Measurements from ENCODE around the gene KRT77.

Gene KRT77

GRCh38 chr12:52735106-52735505, 31.8 kb upstream of the KRT77 start:
- Mint-ChIP-seq H3K9me3 (peaks cover 4% of the 10 kb centered on the region), H3K36me3 (no peaks in the 10 kb centered on the region), H3K27ac (no peak overlapping the region), H3K4me1 (no peaks in the 10 kb centered on the region), H3K4me3 (no peak overlapping the region), H3K27me3 (peaks cover 18% of the 10 kb centered on the region)
- ATAC-seq (ENCODE audit: low read depth), result no peak
- DNase-seq (ENCODE audit: low spot score in 2 of 2), result no peak

DNA sequence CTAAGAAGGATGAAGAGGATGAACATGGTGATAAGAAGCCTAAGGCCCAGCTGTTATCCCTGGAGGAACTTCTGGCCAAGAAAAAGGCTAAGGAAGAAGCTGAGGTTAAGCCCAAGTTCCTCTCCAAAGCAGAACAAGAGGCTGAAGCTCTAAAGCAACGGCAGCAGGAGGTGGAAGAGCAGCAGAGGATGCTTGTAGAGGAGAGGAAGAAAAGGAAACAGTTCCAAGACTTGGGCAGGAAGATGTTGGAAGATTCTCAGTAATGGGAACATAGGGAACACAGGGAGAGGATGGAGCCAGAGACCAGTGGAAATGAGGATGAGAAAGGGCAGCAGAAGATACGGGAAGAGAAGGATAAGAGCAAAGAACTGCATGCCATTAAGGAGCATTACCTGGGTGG, 27.5 kb upstream of the KRT77 start:
- Mint-ChIP-seq H3K9me3 (peaks cover 4% of the 10 kb centered on the region), H3K27ac (no peak overlapping the region), H3K4me1 (no peaks in the 10 kb centered on the region), H3K27me3 (peaks cover 14% of the 10 kb centered on the region), H3K4me3 (no peak overlapping the region), H3K36me3 (no peaks in the 10 kb centered on the region)
- DNase-seq (ENCODE audit: low spot score in 2 of 2) (no peak), ATAC-seq (ENCODE audit: low read depth) (no peak)

DNA sequence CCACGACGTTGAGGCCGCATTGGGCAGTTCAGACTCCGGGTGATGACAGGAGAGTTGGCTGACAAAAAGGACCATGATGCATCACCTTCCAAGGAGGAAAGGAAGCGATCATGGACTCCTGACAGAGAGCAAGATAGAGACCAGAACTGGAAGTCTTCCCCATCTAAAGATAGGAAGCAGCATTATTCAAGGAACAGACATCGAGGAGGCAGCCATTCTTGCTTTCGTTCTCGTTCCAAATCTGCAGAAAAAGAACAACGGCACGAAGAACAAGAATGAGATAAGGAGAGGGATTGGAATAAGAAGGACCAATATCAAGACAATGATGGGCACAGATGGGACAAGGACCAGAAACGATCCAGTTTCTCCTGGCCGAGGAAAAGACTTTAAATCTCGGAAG, 27.1 kb upstream of the KRT77 start:
- Mint-ChIP-seq H3K27me3 (peaks cover 14% of the 10 kb centered on the region), H3K4me3 (no peak overlapping the region), H3K27ac (no peak overlapping the region), H3K9me3 (peaks cover 4% of the 10 kb centered on the region), H3K4me1 (no peaks in the 10 kb centered on the region), H3K36me3 (no peaks in the 10 kb centered on the region)
- ATAC-seq (ENCODE audit: low read depth) (no peak), DNase-seq (ENCODE audit: low spot score in 2 of 2) (no peak)

- H3K27me3 Mint-ChIP-seq, result peaks cover 8% of the 10 kb centered on the region
- DNase-seq (ENCODE audit: low spot score in 2 of 2) (no peak), ATAC-seq (ENCODE audit: low read depth) (no peak)
- H3K4me3 Mint-ChIP-seq, result no peak overlapping the region
- no peaks in the 10 kb centered on the region for H3K4me1 Mint-ChIP-seq
- H3K36me3 Mint-ChIP-seq, result no peaks in the 10 kb centered on the region
- H3K27ac Mint-ChIP-seq, result no peak overlapping the region
- peaks cover 4% of the 10 kb centered on the region for H3K9me3 Mint-ChIP-seq
These were observed 25.8 kb upstream of the KRT77 start for GRCh38 chr12:52729147-52729546.

- Mint-ChIP-seq H3K27ac (no peak overlapping the region), H3K27me3 (peaks cover 7% of the 10 kb centered on the region)
- DNase-seq (ENCODE audit: low spot score in 2 of 2), result no peak
These were observed 25.1 kb upstream of the KRT77 start for GRCh38 chr12:52728374-52728773.

DNA sequence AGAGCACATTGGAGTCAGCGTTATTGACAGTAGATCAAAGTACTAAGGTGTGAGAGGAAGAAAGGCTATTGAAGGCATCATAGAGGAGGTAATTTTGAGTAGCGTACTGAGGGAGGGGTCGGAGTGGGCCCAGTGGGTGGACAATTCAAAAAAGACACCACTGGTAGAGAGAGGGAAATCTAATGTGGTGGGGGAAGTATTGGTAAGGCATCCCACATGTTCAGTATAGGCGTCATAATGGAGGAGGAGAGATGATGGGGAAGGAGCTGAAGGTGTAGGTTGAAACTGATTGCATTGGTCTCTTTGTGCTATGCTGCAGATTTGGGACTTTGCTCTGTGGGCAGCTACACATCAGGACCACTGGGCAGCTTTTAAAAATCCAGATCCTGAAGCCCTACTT, 23.7 kb upstream of the KRT77 start:
- Mint-ChIP-seq H3K27me3 (peaks cover 13% of the 10 kb centered on the region), H3K36me3 (no peaks in the 10 kb centered on the region), H3K27ac (no peak overlapping the region), H3K4me1 (no peaks in the 10 kb centered on the region), H3K9me3 (peaks cover 4% of the 10 kb centered on the region), H3K4me3 (no peak overlapping the region)
- no peak for ATAC-seq (ENCODE audit: low read depth)
- no peak for DNase-seq (ENCODE audit: low spot score in 2 of 2)

More at GRCh38 chr12:52728374-52728773, 25.1 kb upstream of the KRT77 start:
- Mint-ChIP-seq H3K36me3 (no peaks in the 10 kb centered on the region), H3K4me1 (no peaks in the 10 kb centered on the region), H3K4me3 (no peak overlapping the region), H3K9me3 (peaks cover 4% of the 10 kb centered on the region)
- no peak for ATAC-seq (ENCODE audit: low read depth)

DNA sequence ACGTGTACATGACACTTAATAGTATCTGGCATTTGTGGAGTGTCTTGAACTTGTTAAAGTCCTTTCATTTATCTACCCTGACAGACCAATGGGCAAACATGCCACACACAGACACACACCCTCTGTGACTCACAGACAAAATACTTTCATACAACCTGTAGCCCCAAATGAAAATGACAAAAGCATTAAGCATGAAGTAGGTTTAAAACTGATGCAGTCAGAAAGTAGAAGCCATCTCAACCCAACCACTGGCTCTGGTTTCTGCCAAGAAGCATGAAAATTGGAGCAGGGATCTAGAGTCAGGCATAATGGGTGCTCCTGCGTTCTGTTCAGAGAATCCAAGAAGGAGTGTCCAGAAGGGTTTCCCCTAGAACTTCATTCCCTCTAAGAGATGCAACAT, 23.1 kb upstream of the KRT77 start:
- no peaks in the 10 kb centered on the region for H3K36me3 Mint-ChIP-seq
- H3K4me1 Mint-ChIP-seq, result no peaks in the 10 kb centered on the region
- H3K27ac Mint-ChIP-seq, result no peak overlapping the region
- DNase-seq (ENCODE audit: low spot score in 2 of 2), result no peak
- ATAC-seq (ENCODE audit: low read depth), result no peak
- peaks cover 4% of the 10 kb centered on the region for H3K9me3 Mint-ChIP-seq
- no peak overlapping the region for H3K4me3 Mint-ChIP-seq
- H3K27me3 Mint-ChIP-seq, result peaks cover 13% of the 10 kb centered on the region

DNA sequence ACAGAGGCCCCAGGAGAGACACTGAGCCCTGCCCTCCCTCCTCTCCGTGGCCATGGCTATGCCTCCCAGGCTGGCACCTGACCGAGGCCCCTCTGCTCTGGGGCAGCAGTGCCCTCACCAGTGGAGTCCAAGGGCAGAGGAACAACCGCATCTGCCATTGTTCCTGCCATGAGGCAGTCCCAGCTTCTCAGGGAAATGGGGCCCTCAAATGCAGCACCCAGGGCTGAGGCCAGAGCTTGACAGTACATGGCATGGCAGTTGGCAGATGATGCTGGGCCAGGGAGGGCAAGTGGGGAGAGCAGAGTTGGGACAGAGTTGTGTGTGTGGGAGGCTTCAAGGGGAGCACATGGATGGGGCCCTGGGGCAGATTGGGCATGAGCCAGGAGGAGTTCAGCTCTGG, 21.1 kb upstream of the KRT77 start:
- no peak overlapping the region for H3K27ac Mint-ChIP-seq
- H3K9me3 Mint-ChIP-seq, result no peaks in the 10 kb centered on the region
- ATAC-seq (ENCODE audit: low read depth), result no peak

GRCh38 chr12:52722680-52723079, 19.4 kb upstream of the KRT77 start:
- Mint-ChIP-seq H3K4me1 (no peaks in the 10 kb centered on the region), H3K36me3 (no peaks in the 10 kb centered on the region)

More for the DNA sequence above, 21.1 kb upstream of the KRT77 start:
- Mint-ChIP-seq H3K27me3 (peaks cover 13% of the 10 kb centered on the region), H3K4me1 (no peaks in the 10 kb centered on the region), H3K36me3 (no peaks in the 10 kb centered on the region), H3K4me3 (no peak overlapping the region)
- DNase-seq (ENCODE audit: low spot score in 2 of 2), result no peak

DNA sequence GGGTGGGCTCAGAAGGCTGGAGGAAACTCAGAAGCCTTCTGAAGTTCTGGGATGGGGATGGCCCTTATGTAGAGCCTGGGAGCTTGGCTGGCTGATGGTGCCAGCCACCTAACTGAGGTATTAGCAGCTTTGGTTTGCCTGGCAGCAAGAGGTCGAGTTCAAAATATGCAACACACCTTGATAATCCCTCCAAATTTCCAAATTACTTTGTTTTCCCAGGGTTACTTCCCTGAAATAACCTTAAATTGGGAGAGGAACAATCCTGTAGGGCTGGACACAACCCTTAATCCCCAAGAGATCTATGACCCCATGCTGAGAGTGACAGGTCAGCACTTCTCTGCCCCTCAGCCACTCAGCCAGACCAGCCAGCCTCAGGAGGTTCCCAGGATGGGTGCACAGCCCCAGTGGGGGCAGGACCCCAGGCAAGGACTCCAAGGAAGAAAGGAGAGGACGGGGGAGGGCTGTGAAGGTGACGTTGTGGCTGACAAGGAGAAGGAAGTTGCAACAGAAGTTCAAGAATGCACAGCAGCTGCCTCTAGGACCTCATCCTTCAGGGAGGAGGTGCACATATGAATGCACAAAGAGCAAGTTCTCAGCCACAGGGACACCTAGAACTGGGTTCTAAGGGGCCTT, 18.6 kb upstream of the KRT77 start:
- no peak overlapping the region for H3K27ac Mint-ChIP-seq
- H3K4me3 Mint-ChIP-seq, result no peak overlapping the region
- no peak for DNase-seq (ENCODE audit: low spot score in 2 of 2)
- H3K4me1 Mint-ChIP-seq, result no peaks in the 10 kb centered on the region
- H3K36me3 Mint-ChIP-seq, result no peaks in the 10 kb centered on the region
- no peaks in the 10 kb centered on the region for H3K9me3 Mint-ChIP-seq
- H3K27me3 Mint-ChIP-seq, result peaks cover 16% of the 10 kb centered on the region
- ATAC-seq (ENCODE audit: low read depth), result no peak

More at GRCh38 chr12:52722680-52723079, 19.4 kb upstream of the KRT77 start:
- H3K27ac Mint-ChIP-seq, result no peak overlapping the region
- ATAC-seq (ENCODE audit: low read depth), result no peak
- H3K9me3 Mint-ChIP-seq, result no peaks in the 10 kb centered on the region
- H3K4me3 Mint-ChIP-seq, result no peak overlapping the region
- no peak for DNase-seq (ENCODE audit: low spot score in 2 of 2)
- H3K27me3 Mint-ChIP-seq, result peaks cover 15% of the 10 kb centered on the region

DNA sequence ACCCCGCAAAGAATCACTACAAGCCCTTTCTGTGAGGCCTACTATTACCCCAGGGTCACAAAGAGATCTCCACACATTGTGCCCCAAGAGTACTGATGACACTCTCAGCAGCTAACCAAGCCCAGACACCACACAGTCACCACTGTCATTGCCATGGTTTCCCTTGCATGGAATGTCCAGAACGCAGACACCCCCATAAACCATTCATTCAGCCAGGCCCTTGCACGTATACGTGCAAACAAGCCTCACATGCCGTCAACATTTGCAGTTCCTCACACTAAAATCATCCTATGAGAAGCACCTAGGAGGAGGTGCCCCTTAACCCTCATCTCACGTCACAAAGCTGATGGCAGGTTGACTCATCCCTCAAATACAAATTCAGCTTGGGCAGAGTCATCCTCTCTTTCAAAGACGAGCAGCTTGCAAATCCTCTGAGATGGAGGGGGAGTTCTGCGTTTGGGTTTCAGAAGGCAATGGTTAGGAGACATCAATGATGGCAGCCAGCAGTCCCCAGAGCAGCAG, 17.1 kb upstream of the KRT77 start:
- Mint-ChIP-seq H3K9me3 (no peaks in the 10 kb centered on the region), H3K36me3 (no peaks in the 10 kb centered on the region), H3K4me3 (no peak overlapping the region), H3K27me3 (peaks cover 20% of the 10 kb centered on the region), H3K27ac (no peak overlapping the region), H3K4me1 (no peaks in the 10 kb centered on the region)
- no peak for ATAC-seq (ENCODE audit: low read depth)
- no peak for DNase-seq (ENCODE audit: low spot score in 2 of 2)

GRCh38 chr12:52716061-52716460, 12.7 kb upstream of the KRT77 start:
- no peak overlapping the region for H3K27ac Mint-ChIP-seq
- H3K4me1 Mint-ChIP-seq, result no peaks in the 10 kb centered on the region
- no peaks in the 10 kb centered on the region for H3K9me3 Mint-ChIP-seq
- no peak for DNase-seq (ENCODE audit: low spot score in 2 of 2)
- no peaks in the 10 kb centered on the region for H3K36me3 Mint-ChIP-seq
- H3K4me3 Mint-ChIP-seq, result no peak overlapping the region
- no peak for ATAC-seq (ENCODE audit: low read depth)
- peaks cover 23% of the 10 kb centered on the region for H3K27me3 Mint-ChIP-seq

GRCh38 chr12:52715416-52715815, 12.1 kb upstream of the KRT77 start:
- no peaks in the 10 kb centered on the region for H3K36me3 Mint-ChIP-seq
- DNase-seq (ENCODE audit: low spot score in 2 of 2) (no peak), ATAC-seq (ENCODE audit: low read depth) (no peak)
- H3K4me1 Mint-ChIP-seq, result peaks cover 2% of the 10 kb centered on the region
- H3K4me3 Mint-ChIP-seq, result no peak overlapping the region
- H3K27me3 Mint-ChIP-seq, result peaks cover 22% of the 10 kb centered on the region
- no peak overlapping the region for H3K27ac Mint-ChIP-seq
- H3K9me3 Mint-ChIP-seq, result no peaks in the 10 kb centered on the region

DNA sequence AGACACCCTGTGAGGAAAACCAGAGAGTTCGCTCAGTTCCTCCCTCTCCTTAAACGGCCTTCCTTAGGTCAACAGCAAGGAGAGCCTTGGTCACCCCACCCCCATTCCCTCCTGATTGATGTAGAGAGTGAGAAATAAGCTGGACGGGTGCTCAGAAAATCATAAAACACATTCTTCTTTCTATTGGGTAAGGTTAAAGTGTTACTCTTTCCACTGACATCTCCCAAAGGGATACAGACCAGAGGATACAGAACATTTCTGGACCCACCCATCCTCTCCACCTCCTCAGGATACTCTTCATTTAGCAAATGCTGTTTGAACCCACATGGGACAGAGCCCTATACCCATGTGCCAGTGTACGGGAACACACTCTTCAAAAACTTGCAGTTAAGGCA, 11.6 kb upstream of the KRT77 start:
- H3K27ac Mint-ChIP-seq, result no peak overlapping the region
- no peaks in the 10 kb centered on the region for H3K9me3 Mint-ChIP-seq
- ATAC-seq (ENCODE audit: low read depth) (no peak), DNase-seq (ENCODE audit: low spot score in 2 of 2) (no peak)
- peaks cover 20% of the 10 kb centered on the region for H3K27me3 Mint-ChIP-seq
- no peak overlapping the region for H3K4me3 Mint-ChIP-seq
- H3K36me3 Mint-ChIP-seq, result no peaks in the 10 kb centered on the region
- H3K4me1 Mint-ChIP-seq, result peaks cover 2% of the 10 kb centered on the region

Measured in memory B cell (primary cell).